WTC11 (cell line): ENCODE results near the gene BICC1. TPM values are rescaled to one million over a fixed set of nuclear protein-coding genes. Genes with fewer than 3 reads are reported as not detected.
A peak's percentile ranks its signal among the peaks of the same experiment; 100 is the strongest.

Experiments used
- ATAC-seq: fragments of 200-7000 bp; cut with Tn5 transposase; 2 replicates; pipeline ENCODE4 v1.10.0; 2021; ENCODE audit warnings: mild to moderate bottlenecking, moderate library complexity
- CTCF ChIA-PET: fragments of 300-600 bp; sonication (Branson Sonifier 250); formaldehyde crosslinking; loops from one replicate; lab custom pipeline; 2021; ENCODE audit warnings: antibody characterized with exemption; lab: Charles Lee
- POLR2A ChIA-PET: fragments of 350-600 bp; sonication (Branson Sonifier 250); formaldehyde crosslinking; loops from one replicate; lab custom pipeline; 2021; ENCODE audit warnings: antibody characterized with exemption; lab: Charles Lee
- DNase-seq: peaks from one replicate; pipeline ENCODE4 v3.0.0; 2021; ENCODE audit warnings: low spot score
- H3K27ac Mint-ChIP-seq: 2 replicates; pipeline ENCODE4 v1.8.0; 2021; ENCODE audit warnings: mixed read lengths
- H3K27me3 Mint-ChIP-seq: 2 replicates; pipeline ENCODE4 v1.8.0; 2021; ENCODE audit warnings: low read depth, mild to moderate bottlenecking, moderate library complexity, mixed read lengths
- H3K36me3 Mint-ChIP-seq: 2 replicates; pipeline ENCODE4 v1.8.0; 2021; ENCODE audit warnings: mixed read lengths
- H3K4me1 Mint-ChIP-seq: 2 replicates; pipeline ENCODE4 v1.8.0; 2022; ENCODE audit warnings: mixed read lengths
- H3K4me3 Mint-ChIP-seq: 2 replicates; pipeline ENCODE4 v1.8.0; 2021; ENCODE audit warnings: mild to moderate bottlenecking, moderate library complexity, mixed read lengths
- H3K9me3 Mint-ChIP-seq: 2 replicates; pipeline ENCODE4 v1.8.0; 2021; ENCODE audit warnings: mixed read lengths
- ATF2 ChIP-seq: sonication (generic); formaldehyde crosslinking; IDR thresholded peaks from 2 replicates; pipeline ENCODE4 v1.8.1; 2022; ENCODE audit warnings: low read depth, missing genetic modification reagents, borderline replicate concordance
- ATF3 ChIP-seq: sonication (generic); formaldehyde crosslinking; conservative IDR thresholded peaks from 2 replicates; pipeline ENCODE4 v1.8.1; 2022; ENCODE audit warnings: mild to moderate bottlenecking, missing genetic modification reagents
- CREB1 ChIP-seq: sonication (generic); formaldehyde crosslinking; IDR thresholded peaks from 2 replicates; pipeline ENCODE4 v1.8.0; 2023; ENCODE audit warnings: mild to moderate bottlenecking, missing genetic modification reagents
- FOXP4 ChIP-seq: sonication (generic); formaldehyde crosslinking; IDR thresholded peaks from 2 replicates; pipeline ENCODE4 v1.8.0; 2022; ENCODE audit warnings: mild to moderate bottlenecking, missing genetic modification reagents
- IRF1 ChIP-seq: sonication (generic); formaldehyde crosslinking; IDR thresholded peaks from 2 replicates; pipeline ENCODE4 v1.8.0; 2023; ENCODE audit warnings: missing genetic modification reagents
- NFATC4 ChIP-seq: fragments of 250-450 bp; sonication (Bioruptor Pico); IDR thresholded peaks from 2 replicates; pipeline ENCODE4 v1.9.0; 2021; ENCODE audit warnings: mild to moderate bottlenecking
- SOX15 ChIP-seq: fragments of 250-450 bp; sonication (Bioruptor Pico); IDR thresholded peaks from 2 replicates; pipeline ENCODE4 v1.9.0; 2021; ENCODE audit warnings: mild to moderate bottlenecking
- SP1 ChIP-seq: sonication (generic); formaldehyde crosslinking; conservative IDR thresholded peaks from 2 replicates; pipeline ENCODE4 v1.8.1; 2022; ENCODE audit warnings: missing genetic modification reagents
- ZBTB21 ChIP-seq: sonication (generic); formaldehyde crosslinking; IDR thresholded peaks from 2 replicates; pipeline ENCODE4 v1.8.1; 2023; ENCODE audit warnings: mild to moderate bottlenecking, missing genetic modification reagents, borderline replicate concordance
- ZNF121 ChIP-seq: sonication (generic); formaldehyde crosslinking; IDR thresholded peaks from 2 replicates; pipeline ENCODE4 v1.8.0; 2023; ENCODE audit warnings: missing genetic modification reagents
- ZNF396 ChIP-seq: fragments of 250-450 bp; sonication (Bioruptor Pico); IDR thresholded peaks from 2 replicates; pipeline ENCODE4 v1.8.0; 2021; ENCODE audit warnings: mild to moderate bottlenecking, moderate library complexity, borderline replicate concordance
- ZNF671 ChIP-seq: fragments of 250-450 bp; sonication (Bioruptor Pico); IDR thresholded peaks from 2 replicates; pipeline ENCODE4 v1.8.0; 2021; ENCODE audit warnings: mild to moderate bottlenecking
- total RNA-seq: library from RNA; stranded (reverse); gene quantifications from 3 replicates; pipeline ENCODE4 v1.2.3, GENCODE V29; 2021
- TF ChIP-seq, protein P1 (sequence below): fragments of 250-450 bp; sonication (Bioruptor Pico); IDR thresholded peaks from 2 replicates; pipeline ENCODE4 v2.1.2; 2022; ENCODE audit warnings: mild to moderate bottlenecking, moderate library complexity
- TF ChIP-seq, protein P2 (sequence below): sonication (generic); formaldehyde crosslinking; IDR thresholded peaks from 2 replicates; pipeline ENCODE4 v1.8.1; 2022; ENCODE audit warnings: mild to moderate bottlenecking, moderate library complexity, missing genetic modification reagents
- TF ChIP-seq, protein P3 (sequence below): fragments of 250-450 bp; sonication (Bioruptor Pico); IDR thresholded peaks from 2 replicates; pipeline ENCODE4 v1.9.0; 2021; ENCODE audit warnings: mild to moderate bottlenecking, borderline replicate concordance
- TF ChIP-seq, protein P4 (sequence below): sonication (generic); formaldehyde crosslinking; IDR thresholded peaks from 2 replicates; pipeline ENCODE4 v1.8.0; 2023; ENCODE audit warnings: mild to moderate bottlenecking, missing genetic modification reagents

Gene BICC1
- total RNA-seq, 1 experiment from 2014 or later, result 0.61 TPM

- Mint-ChIP-seq H3K4me1 (peaks cover 9% of the 10 kb centered on the region), H3K9me3 (peaks cover 17% of the 10 kb centered on the region), H3K27me3 (peaks cover 4% of the 10 kb centered on the region; the same call in 1 of the 2 replicates), H3K36me3 (peaks cover 11% of the 10 kb centered on the region), H3K4me3 (no peak overlapping the region), H3K27ac (no peak overlapping the region; the same call in 1 of the 2 replicates)
- no peak for DNase-seq
- no peak for ATAC-seq
- POLR2A ChIA-PET, result no interaction called here
- CTCF ChIA-PET, result no interaction called here
- no peak for TF ChIP-seq ZNF121 (CRISPR knock-in tag)
- TF ChIP-seq, protein P1, sequence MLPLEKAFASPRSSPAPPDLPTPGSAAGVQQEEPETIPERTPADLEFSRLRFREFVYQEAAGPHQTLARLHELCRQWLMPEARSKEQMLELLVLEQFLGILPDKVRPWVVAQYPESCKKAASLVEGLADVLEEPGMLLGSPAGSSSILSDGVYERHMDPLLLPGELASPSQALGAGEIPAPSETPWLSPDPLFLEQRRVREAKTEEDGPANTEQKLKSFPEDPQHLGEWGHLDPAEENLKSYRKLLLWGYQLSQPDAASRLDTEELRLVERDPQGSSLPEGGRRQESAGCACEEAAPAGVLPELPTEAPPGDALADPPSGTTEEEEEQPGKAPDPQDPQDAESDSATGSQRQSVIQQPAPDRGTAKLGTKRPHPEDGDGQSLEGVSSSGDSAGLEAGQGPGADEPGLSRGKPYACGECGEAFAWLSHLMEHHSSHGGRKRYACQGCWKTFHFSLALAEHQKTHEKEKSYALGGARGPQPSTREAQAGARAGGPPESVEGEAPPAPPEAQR, result no peak
- no peak for TF ChIP-seq ZBTB21
- TF ChIP-seq, protein P2, sequence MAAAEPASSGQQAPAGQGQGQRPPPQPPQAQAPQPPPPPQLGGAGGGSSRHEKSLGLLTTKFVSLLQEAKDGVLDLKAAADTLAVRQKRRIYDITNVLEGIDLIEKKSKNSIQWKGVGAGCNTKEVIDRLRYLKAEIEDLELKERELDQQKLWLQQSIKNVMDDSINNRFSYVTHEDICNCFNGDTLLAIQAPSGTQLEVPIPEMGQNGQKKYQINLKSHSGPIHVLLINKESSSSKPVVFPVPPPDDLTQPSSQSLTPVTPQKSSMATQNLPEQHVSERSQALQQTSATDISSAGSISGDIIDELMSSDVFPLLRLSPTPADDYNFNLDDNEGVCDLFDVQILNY (CRISPR knock-in tag), result no peak
- TF ChIP-seq, protein P3, sequence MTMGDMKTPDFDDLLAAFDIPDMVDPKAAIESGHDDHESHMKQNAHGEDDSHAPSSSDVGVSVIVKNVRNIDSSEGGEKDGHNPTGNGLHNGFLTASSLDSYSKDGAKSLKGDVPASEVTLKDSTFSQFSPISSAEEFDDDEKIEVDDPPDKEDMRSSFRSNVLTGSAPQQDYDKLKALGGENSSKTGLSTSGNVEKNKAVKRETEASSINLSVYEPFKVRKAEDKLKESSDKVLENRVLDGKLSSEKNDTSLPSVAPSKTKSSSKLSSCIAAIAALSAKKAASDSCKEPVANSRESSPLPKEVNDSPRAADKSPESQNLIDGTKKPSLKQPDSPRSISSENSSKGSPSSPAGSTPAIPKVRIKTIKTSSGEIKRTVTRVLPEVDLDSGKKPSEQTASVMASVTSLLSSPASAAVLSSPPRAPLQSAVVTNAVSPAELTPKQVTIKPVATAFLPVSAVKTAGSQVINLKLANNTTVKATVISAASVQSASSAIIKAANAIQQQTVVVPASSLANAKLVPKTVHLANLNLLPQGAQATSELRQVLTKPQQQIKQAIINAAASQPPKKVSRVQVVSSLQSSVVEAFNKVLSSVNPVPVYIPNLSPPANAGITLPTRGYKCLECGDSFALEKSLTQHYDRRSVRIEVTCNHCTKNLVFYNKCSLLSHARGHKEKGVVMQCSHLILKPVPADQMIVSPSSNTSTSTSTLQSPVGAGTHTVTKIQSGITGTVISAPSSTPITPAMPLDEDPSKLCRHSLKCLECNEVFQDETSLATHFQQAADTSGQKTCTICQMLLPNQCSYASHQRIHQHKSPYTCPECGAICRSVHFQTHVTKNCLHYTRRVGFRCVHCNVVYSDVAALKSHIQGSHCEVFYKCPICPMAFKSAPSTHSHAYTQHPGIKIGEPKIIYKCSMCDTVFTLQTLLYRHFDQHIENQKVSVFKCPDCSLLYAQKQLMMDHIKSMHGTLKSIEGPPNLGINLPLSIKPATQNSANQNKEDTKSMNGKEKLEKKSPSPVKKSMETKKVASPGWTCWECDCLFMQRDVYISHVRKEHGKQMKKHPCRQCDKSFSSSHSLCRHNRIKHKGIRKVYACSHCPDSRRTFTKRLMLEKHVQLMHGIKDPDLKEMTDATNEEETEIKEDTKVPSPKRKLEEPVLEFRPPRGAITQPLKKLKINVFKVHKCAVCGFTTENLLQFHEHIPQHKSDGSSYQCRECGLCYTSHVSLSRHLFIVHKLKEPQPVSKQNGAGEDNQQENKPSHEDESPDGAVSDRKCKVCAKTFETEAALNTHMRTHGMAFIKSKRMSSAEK (CRISPR knock-in tag), result no peak
- TF ChIP-seq NFATC4, result no peak
- no peak for TF ChIP-seq FOXP4
- TF ChIP-seq ATF2, result no peak
- TF ChIP-seq, protein P4, sequence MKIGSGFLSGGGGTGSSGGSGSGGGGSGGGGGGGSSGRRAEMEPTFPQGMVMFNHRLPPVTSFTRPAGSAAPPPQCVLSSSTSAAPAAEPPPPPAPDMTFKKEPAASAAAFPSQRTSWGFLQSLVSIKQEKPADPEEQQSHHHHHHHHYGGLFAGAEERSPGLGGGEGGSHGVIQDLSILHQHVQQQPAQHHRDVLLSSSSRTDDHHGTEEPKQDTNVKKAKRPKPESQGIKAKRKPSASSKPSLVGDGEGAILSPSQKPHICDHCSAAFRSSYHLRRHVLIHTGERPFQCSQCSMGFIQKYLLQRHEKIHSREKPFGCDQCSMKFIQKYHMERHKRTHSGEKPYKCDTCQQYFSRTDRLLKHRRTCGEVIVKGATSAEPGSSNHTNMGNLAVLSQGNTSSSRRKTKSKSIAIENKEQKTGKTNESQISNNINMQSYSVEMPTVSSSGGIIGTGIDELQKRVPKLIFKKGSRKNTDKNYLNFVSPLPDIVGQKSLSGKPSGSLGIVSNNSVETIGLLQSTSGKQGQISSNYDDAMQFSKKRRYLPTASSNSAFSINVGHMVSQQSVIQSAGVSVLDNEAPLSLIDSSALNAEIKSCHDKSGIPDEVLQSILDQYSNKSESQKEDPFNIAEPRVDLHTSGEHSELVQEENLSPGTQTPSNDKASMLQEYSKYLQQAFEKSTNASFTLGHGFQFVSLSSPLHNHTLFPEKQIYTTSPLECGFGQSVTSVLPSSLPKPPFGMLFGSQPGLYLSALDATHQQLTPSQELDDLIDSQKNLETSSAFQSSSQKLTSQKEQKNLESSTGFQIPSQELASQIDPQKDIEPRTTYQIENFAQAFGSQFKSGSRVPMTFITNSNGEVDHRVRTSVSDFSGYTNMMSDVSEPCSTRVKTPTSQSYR (CRISPR knock-in tag), result no peak
- TF ChIP-seq SP1 (CRISPR knock-in tag), result no peak
Observed at GRCh38 chr10:58854811-58855210, 342.1 kb downstream of the BICC1 start.

DNA sequence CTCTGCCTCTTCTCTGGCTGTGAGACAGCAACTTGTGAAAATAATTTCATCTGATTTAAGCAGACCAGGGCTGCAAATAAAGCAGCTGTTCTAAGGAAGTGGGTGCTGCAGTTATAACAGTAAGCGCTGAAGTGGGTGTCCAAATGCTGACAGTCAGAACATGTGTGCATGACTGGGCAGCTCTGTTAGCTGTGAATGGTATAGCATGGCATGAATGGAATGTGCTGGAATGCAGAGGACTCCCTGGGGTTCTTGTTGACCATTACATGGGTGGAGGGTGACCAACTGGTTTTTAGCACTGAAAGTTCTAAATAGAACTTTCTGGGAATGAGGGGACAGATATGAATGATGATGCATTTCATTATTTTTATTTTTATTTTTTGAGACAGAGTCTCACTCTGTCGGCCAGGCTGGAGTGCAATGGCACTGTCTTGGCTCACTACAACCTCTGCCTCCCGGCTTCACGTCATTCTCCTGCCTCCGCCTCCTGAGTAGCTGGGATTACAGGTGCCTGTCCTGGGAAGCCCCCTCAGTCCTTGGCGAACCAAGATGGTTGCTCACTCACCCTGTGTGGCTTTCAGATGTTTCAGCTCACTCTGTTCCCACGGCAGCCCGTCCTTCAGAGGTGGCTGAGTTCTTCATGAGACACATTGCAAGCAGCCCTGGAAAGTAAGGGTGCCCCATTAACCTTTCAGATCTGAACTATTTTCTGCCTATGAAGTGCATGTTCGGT is 344.0 kb downstream of the BICC1 start:
- H3K4me1 Mint-ChIP-seq, result peaks cover 9% of the 10 kb centered on the region
- no peak overlapping the region for H3K4me3 Mint-ChIP-seq
- DNase-seq, result peak; percentile 15
- peak; percentile 92 for ATAC-seq
- peaks cover 4% of the 10 kb centered on the region; the same call in 1 of the 2 replicates for H3K27me3 Mint-ChIP-seq
- peaks cover 19% of the 10 kb centered on the region for H3K9me3 Mint-ChIP-seq
- peaks cover 11% of the 10 kb centered on the region for H3K36me3 Mint-ChIP-seq
- CTCF ChIA-PET, result no interaction called here
- POLR2A ChIA-PET, result no interaction called here
- TF ChIP-seq SOX15 (CRISPR knock-in tag) (no peak), ATF3 (CRISPR knock-in tag) (no peak), ZNF396 (CRISPR knock-in tag) (no peak), ZNF671 (CRISPR knock-in tag) (no peak), IRF1 (CRISPR knock-in tag) (no peak), CREB1 (CRISPR knock-in tag) (no peak)
- H3K27ac Mint-ChIP-seq, result no peak overlapping the region
